Activated CD8-positive, alpha-beta T cell treated with anti-CD3 and anti-CD28 coated beads, Interleukin-2, amount 10 ng/mL, durations not matched to agents 7 days and 5 days (primary cell): Measurements from ENCODE around the gene TFIP11. TPM values are rescaled to one million over a fixed set of nuclear protein-coding genes. Genes with fewer than 3 reads are reported as not detected.

Experiments used
- ATAC-seq: fragments of 150-1000 bp; cut with Tn5 transposase; one replicate; pipeline ENCODE4 v1.10.0; 2021; ENCODE audit warnings: moderate library complexity
- CTCF ChIA-PET: fragments of 350-600 bp; sonication (Branson Sonifier 250); formaldehyde crosslinking; loops from one replicate; lab custom pipeline; 2021; ENCODE audit warnings: antibody characterized with exemption; lab: Charles Lee
- POLR2A ChIA-PET: fragments of 350-600 bp; sonication (Branson Sonifier 250); formaldehyde crosslinking; loops from one replicate; lab custom pipeline; 2021; ENCODE audit warnings: antibody characterized with exemption; lab: Charles Lee
- DNase-seq: peaks from one replicate; pipeline ENCODE4 v3.0.0-alpha.2; 2020
- H3K27ac Mint-ChIP-seq: one replicate; pipeline ENCODE4 v1.8.0; 2021; ENCODE audit warnings: mild to moderate bottlenecking, mixed read lengths
- H3K27me3 Mint-ChIP-seq: one replicate; pipeline ENCODE4 v1.8.0; 2021; ENCODE audit warnings: low read depth, mixed read lengths
- H3K36me3 Mint-ChIP-seq: one replicate; pipeline ENCODE4 v1.8.0; 2021; ENCODE audit warnings: low read depth, mixed read lengths
- H3K4me1 Mint-ChIP-seq: one replicate; pipeline ENCODE4 v1.8.0; 2021; ENCODE audit warnings: low read depth, mixed read lengths
- H3K4me3 Mint-ChIP-seq: one replicate; pipeline ENCODE4 v1.8.0; 2021; ENCODE audit warnings: mild to moderate bottlenecking, mixed read lengths
- H3K9me3 Mint-ChIP-seq: one replicate; pipeline ENCODE4 v1.8.0; 2022; ENCODE audit warnings: mixed read lengths; ENCODE audit not compliant: insufficient read depth
- total RNA-seq, 2 experiments: library from RNA; stranded (reverse); gene quantifications; one replicate each; pipeline ENCODE4 v1.2.3, GENCODE V29; 2021

TFIP11 gene
- 10 to 100 TPM; 56.2 to 57.7 TPM for total RNA-seq

DNA sequence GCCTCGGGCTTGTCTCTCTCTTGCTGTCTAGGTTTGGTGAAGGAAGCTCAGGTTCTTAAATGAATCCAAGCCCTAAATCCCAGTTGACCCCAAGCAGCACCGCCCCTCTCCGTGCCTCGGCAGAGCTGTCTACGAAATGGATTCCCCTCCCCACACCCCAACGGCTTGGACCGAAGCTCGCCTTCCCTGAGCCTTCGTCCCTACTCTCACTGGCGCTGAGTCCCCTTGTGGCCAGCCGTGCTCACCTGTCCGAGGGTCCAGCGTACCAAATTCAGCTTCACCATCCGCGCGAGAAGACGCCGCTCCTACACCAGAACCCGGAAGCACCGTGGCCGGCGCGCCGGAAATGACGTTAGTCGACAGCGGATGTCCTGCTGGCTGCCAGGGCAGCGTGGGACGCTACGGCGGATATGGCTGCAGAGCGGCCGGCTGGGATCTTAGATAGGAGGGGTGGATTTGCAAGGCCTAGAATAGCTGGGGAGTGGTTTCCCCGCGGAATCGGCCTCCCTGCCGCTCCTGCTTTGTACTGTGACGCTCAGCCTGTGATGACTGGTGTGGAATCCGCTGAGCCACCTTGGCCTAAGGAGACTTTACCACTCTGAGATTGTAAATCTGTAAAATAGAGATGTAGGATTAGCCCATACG is at the start of gene TFIP11:
TSS of gene TFIP11 (minus strand) at position 325 of the 645 bp plus-strand sequence. CDS start 2,201 bp downstream, outside the sequence.
- H3K9me3 Mint-ChIP-seq = no peaks in the 10 kb centered on the region
- no peaks in the 10 kb centered on the region for H3K27me3 Mint-ChIP-seq
- ATAC-seq (peak; percentile 96), DNase-seq (peak; percentile 96)
- H3K27ac Mint-ChIP-seq = peak within 1 kb of the TSS; percentile 97
- peak within 1 kb of the TSS; percentile 89 for H3K4me3 Mint-ChIP-seq
- ChIA-PET POLR2A (interaction anchor here (0.6 to 1.9 kb wide), 12 partner anchors 10 to 159 kb away, joined by 3 to 9 read pairs (median 4); partner anchors contain the start of genes HPS4 and SRRD), CTCF (interaction anchor here (0.7 to 3.5 kb wide), 5 partner anchors 9 to 154 kb away, joined by 3 to 20 read pairs (median 3); no protein-coding TSS in a partner anchor)
- peaks cover 32% of the 10 kb centered on the region for H3K36me3 Mint-ChIP-seq
- peaks cover 39% of the 10 kb centered on the region for H3K4me1 Mint-ChIP-seq

DNA sequence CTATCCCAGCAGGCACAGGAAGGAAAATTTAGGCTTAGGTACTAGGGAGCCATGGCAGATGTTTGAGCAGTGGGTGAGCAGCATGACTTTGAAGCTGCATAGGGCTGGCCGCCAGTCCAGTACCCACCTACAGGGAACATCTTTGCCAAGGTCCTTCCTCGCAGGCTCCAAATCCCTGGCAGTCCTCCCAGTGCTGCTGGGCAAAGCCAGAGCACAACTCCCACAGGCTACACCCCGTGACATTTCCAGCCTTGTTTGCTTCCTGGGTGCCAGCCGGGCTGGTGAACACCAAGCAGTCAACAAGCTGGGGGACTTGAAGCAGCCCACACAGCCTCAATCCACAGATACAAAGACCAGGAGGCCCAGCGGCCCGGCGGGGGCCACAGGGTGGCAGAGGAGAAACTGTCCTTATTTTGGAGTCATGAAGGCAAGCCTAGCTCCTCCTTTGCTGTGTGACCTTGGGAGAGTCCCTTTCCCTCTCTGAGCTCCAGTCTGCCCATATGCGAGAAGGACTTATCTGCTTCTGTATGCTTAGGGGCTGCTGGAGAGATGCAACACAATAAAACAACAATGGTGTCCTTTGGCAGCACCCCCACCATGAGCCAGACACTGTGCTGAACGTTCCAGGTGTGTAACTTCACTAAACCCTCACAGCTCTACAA is 49.6 kb upstream of the TFIP11 start:
- Mint-ChIP-seq H3K4me1 (peaks cover 41% of the 10 kb centered on the region), H3K27me3 (no peaks in the 10 kb centered on the region), H3K27ac (peak overlapping the region; percentile 22), H3K36me3 (peaks cover 28% of the 10 kb centered on the region), H3K4me3 (no peak overlapping the region), H3K9me3 (no peaks in the 10 kb centered on the region)
- ATAC-seq (no peak), DNase-seq (no peak)
- ChIA-PET CTCF (interaction anchor here (0.8 to 2.3 kb wide), 3 partner anchors 11 to 59 kb away, joined by 3 to 6 read pairs (median 4); no protein-coding TSS in a partner anchor), POLR2A (interaction anchor here (0.6 kb wide), 1 partner anchor 15 kb away, joined by 3 read pairs; no protein-coding TSS in a partner anchor)

- no peaks in the 10 kb centered on the region for H3K27me3 Mint-ChIP-seq
- POLR2A ChIA-PET = no interaction called here
- H3K4me3 Mint-ChIP-seq = no peak overlapping the region
- H3K27ac Mint-ChIP-seq = peak overlapping the region; percentile 8
- H3K9me3 Mint-ChIP-seq = no peaks in the 10 kb centered on the region
- no peak for ATAC-seq
- CTCF ChIA-PET = interaction anchor here (0.6 to 1.1 kb wide), 2 partner anchors 17 to 133 kb away, joined by 3 read pairs; no protein-coding TSS in a partner anchor
- DNase-seq = no peak
- peaks cover 25% of the 10 kb centered on the region for H3K36me3 Mint-ChIP-seq
- peaks cover 30% of the 10 kb centered on the region for H3K4me1 Mint-ChIP-seq
Observed at GRCh38 chr22:26559961-26560575, 47.8 kb upstream of the TFIP11 start.

GRCh38 chr22:26558248-26558895 is 46.1 kb upstream of the TFIP11 start:
- ChIA-PET POLR2A (no interaction called here), CTCF (no interaction called here)
- H3K4me3 Mint-ChIP-seq = no peak overlapping the region
- no peak for DNase-seq
- peaks cover 9% of the 10 kb centered on the region for H3K36me3 Mint-ChIP-seq
- no peak for ATAC-seq
- H3K4me1 Mint-ChIP-seq = peaks cover 32% of the 10 kb centered on the region
- H3K27ac Mint-ChIP-seq = peak overlapping the region; percentile 53
- no peaks in the 10 kb centered on the region for H3K27me3 Mint-ChIP-seq
- H3K9me3 Mint-ChIP-seq = no peaks in the 10 kb centered on the region

GRCh38 chr22:26556904-26557303 is 44.6 kb upstream of the TFIP11 start:
- Mint-ChIP-seq H3K36me3 (peaks cover 9% of the 10 kb centered on the region), H3K9me3 (no peaks in the 10 kb centered on the region), H3K4me1 (peaks cover 33% of the 10 kb centered on the region), H3K4me3 (no peak overlapping the region), H3K27me3 (no peaks in the 10 kb centered on the region), H3K27ac (no peak overlapping the region)
- ChIA-PET POLR2A (no interaction called here), CTCF (no interaction called here)
- no peak for ATAC-seq
- DNase-seq = no peak

GRCh38 chr22:26555478-26555877 is 43.2 kb upstream of the TFIP11 start:
- no peak for ATAC-seq
- H3K27ac Mint-ChIP-seq = no peak overlapping the region
- POLR2A ChIA-PET = interaction anchor here (0.6 kb wide), 1 partner anchor 16 kb away, joined by 3 read pairs; no protein-coding TSS in a partner anchor

DNA sequence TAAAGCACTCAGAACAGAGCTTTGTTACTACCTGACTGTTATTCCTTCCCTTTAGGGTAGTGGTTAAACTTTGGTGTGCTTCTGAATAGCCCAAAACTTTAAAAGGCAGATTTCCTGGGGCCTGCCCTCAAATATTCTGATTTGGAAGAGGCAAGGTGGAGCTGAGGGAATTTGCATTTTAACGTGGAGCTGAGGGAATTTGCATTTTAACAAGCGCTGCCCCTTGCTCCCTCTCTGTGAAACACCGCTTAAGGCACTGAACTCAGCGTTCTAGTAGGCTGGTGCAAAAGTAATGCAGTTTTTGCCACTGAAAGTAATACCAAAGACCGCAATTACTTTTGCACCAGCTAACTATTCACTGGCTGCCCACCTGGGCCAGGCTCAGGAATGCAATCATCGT is 42.7 kb upstream of the TFIP11 start:
- DNase-seq (no peak), ATAC-seq (no peak)
- peak overlapping the region; percentile 30 for H3K27ac Mint-ChIP-seq
- H3K4me3 Mint-ChIP-seq = no peak overlapping the region
- peaks cover 29% of the 10 kb centered on the region for H3K4me1 Mint-ChIP-seq
- no peaks in the 10 kb centered on the region for H3K27me3 Mint-ChIP-seq
- ChIA-PET POLR2A (no interaction called here), CTCF (interaction anchor here (0.8 kb wide), 1 partner anchor 111 kb away, joined by 3 read pairs; no protein-coding TSS in a partner anchor)
- H3K9me3 Mint-ChIP-seq = no peaks in the 10 kb centered on the region
- H3K36me3 Mint-ChIP-seq = peaks cover 13% of the 10 kb centered on the region

More at GRCh38 chr22:26555478-26555877, 43.2 kb upstream of the TFIP11 start:
- Mint-ChIP-seq H3K27me3 (no peaks in the 10 kb centered on the region), H3K9me3 (no peaks in the 10 kb centered on the region), H3K36me3 (peaks cover 11% of the 10 kb centered on the region), H3K4me3 (no peak overlapping the region), H3K4me1 (peaks cover 29% of the 10 kb centered on the region)
- DNase-seq = no peak
- CTCF ChIA-PET = interaction anchor here (0.8 kb wide), 1 partner anchor 110 kb away, joined by 3 read pairs; no protein-coding TSS in a partner anchor

- Mint-ChIP-seq H3K4me3 (no peak overlapping the region), H3K27me3 (no peaks in the 10 kb centered on the region), H3K27ac (peak overlapping the region; percentile 16), H3K36me3 (peaks cover 17% of the 10 kb centered on the region), H3K9me3 (no peaks in the 10 kb centered on the region), H3K4me1 (peaks cover 27% of the 10 kb centered on the region)
- POLR2A ChIA-PET = no interaction called here
- CTCF ChIA-PET = no interaction called here
- ATAC-seq (no peak), DNase-seq (no peak)
Observed at GRCh38 chr22:26553056-26553752, 40.9 kb upstream of the TFIP11 start.

DNA sequence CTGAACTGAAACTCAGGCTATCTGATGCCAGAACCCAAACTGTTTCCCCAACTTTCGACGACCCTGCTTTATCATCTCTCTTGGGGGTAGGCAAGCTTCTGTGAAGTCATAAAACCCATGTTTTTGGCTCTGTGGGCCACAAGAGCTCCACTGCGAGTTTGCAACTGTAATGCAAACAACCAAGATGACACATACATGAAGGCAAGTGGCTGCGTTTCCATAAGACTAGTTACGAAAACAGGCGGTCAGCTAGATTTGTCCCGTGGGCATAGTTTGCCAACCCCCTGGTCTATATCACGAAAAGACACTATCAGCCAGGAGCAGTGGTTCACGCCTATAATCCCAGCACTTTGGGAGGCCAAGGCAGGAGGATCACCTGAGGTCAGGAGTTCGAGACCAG is 40.2 kb upstream of the TFIP11 start:
- DNase-seq (no peak), ATAC-seq (no peak)
- ChIA-PET POLR2A (no interaction called here), CTCF (no interaction called here)
- Mint-ChIP-seq H3K9me3 (peaks cover 4% of the 10 kb centered on the region), H3K4me1 (peaks cover 33% of the 10 kb centered on the region), H3K27ac (no peak overlapping the region), H3K36me3 (peaks cover 23% of the 10 kb centered on the region), H3K4me3 (no peak overlapping the region), H3K27me3 (no peaks in the 10 kb centered on the region)

- H3K4me3 Mint-ChIP-seq = no peak overlapping the region
- no peak overlapping the region for H3K27ac Mint-ChIP-seq
- ChIA-PET CTCF (no interaction called here), POLR2A (no interaction called here)
- ATAC-seq = no peak
- no peak for DNase-seq
- peaks cover 6% of the 10 kb centered on the region for H3K9me3 Mint-ChIP-seq
- peaks cover 42% of the 10 kb centered on the region for H3K4me1 Mint-ChIP-seq
- no peaks in the 10 kb centered on the region for H3K27me3 Mint-ChIP-seq
- peaks cover 31% of the 10 kb centered on the region for H3K36me3 Mint-ChIP-seq
Observed at GRCh38 chr22:26551568-26551967, 39.3 kb upstream of the TFIP11 start.
